IPS-15b (cell line): ENCODE results near the gene TAF8.

Source experiments
- H3K27me3 ChIP-seq: one replicate; pipeline ENCODE4 v1.6.1; 2013; ENCODE audit warnings: low read length; ENCODE audit not compliant: control insufficient read depth, insufficient read depth
- H3K36me3 ChIP-seq: one replicate; pipeline ENCODE4 v1.6.1; 2013; ENCODE audit warnings: low read length; ENCODE audit not compliant: control insufficient read depth, insufficient read depth
- H3K4me1 ChIP-seq: one replicate; pipeline ENCODE4 v1.6.1; 2013; ENCODE audit warnings: mild to moderate bottlenecking, low read length; ENCODE audit not compliant: control insufficient read depth, insufficient read depth
- H3K4me3 ChIP-seq: one replicate; pipeline ENCODE4 v1.5.1; 2013; ENCODE audit warnings: low read depth, low read length
- H3K9ac ChIP-seq: one replicate; pipeline ENCODE4 v1.6.1; 2013; ENCODE audit warnings: low read depth, mild to moderate bottlenecking, low read length
- H3K9me3 ChIP-seq: one replicate; pipeline ENCODE4 v1.6.1; 2013; ENCODE audit warnings: mild to moderate bottlenecking, low read length; ENCODE audit not compliant: control insufficient read depth, insufficient read depth

TAF8 gene

GRCh38 chr6:42093582-42094329 is 43.4 kb downstream of the TAF8 start:
- H3K4me1 ChIP-seq, result no peaks in the 10 kb centered on the region
- peaks cover 26% of the 10 kb centered on the region for H3K27me3 ChIP-seq
- no peaks in the 10 kb centered on the region for H3K36me3 ChIP-seq
- no peak overlapping the region for H3K4me3 ChIP-seq
- H3K9me3 ChIP-seq, result no peaks in the 10 kb centered on the region
- H3K9ac ChIP-seq, result no peak overlapping the region

DNA sequence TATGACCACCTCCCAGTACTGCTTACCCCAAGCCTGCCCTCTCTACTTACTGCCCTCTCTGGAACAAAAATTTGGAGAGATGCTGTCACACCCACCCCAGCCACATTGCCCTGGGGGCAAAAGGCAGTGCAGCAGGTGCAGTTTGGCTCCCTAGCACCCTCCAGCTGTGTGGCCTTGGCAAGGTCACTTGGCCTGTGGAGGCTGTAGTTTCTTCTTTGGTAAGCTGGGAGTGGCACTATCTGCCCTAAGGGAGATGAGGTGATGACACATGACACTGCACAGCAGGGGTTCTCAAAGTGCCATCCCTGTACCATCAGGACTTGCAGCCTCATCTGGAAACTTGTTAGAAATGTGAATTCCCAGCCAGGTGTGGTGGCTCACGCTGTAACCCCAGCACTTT is 44.8 kb downstream of the TAF8 start:
- Histone ChIP-seq H3K4me3 (no peak overlapping the region), H3K9ac (no peak overlapping the region), H3K36me3 (no peaks in the 10 kb centered on the region), H3K9me3 (no peaks in the 10 kb centered on the region), H3K27me3 (peaks cover 29% of the 10 kb centered on the region), H3K4me1 (peaks cover 5% of the 10 kb centered on the region)

DNA sequence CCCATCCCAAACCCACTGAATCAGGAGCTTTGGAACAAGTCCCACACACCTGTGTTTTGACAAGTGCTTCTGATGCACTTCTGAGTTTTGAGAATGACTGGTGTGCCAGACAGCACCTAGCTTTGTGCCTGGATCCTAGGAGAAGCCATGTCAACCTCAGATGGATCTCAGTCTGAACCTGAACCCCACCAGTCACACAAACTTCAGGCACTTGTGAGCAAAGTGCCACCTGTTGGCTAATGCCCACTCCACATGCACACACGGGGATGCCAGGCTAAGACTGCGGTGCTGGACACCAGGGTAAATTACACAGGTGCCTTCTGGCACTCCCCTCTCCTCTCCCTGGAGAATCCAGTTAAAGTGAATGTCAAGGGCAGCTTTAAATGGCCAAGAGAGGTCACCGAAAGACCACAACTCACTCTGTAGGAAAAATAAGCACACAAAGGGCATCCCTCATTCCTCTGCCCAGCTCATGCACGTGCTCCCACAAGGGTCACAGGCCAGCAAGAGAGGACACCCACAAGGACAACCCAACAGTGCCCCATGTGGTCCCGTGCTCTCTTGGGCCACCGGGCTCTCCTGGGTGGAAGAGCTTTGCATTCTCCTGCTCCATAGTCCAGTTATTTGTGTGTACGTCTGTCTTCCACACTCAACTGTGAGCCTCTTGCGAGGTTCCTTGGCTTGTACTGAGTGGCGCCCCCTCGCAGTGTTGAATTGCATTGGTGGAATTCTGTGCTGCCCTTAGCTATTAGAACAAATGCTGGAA is 45.6 kb downstream of the TAF8 start:
- Histone ChIP-seq H3K9me3 (no peaks in the 10 kb centered on the region), H3K9ac (no peak overlapping the region), H3K27me3 (peaks cover 29% of the 10 kb centered on the region), H3K4me1 (peaks cover 7% of the 10 kb centered on the region), H3K36me3 (no peaks in the 10 kb centered on the region), H3K4me3 (no peak overlapping the region)

- Histone ChIP-seq H3K27me3 (peaks cover 22% of the 10 kb centered on the region), H3K36me3 (peaks cover 7% of the 10 kb centered on the region), H3K4me1 (peaks cover 7% of the 10 kb centered on the region), H3K9me3 (no peaks in the 10 kb centered on the region), H3K9ac (peak overlapping the region; percentile 54), H3K4me3 (no peak overlapping the region)
Measured at GRCh38 chr6:42099340-42100028, 49.2 kb downstream of the TAF8 start.

GRCh38 chr6:42100029-42100901 is 49.9 kb downstream of the TAF8 start:
- Histone ChIP-seq H3K27me3 (peaks cover 20% of the 10 kb centered on the region), H3K9me3 (no peaks in the 10 kb centered on the region), H3K36me3 (peaks cover 7% of the 10 kb centered on the region), H3K4me3 (no peak overlapping the region), H3K4me1 (peaks cover 7% of the 10 kb centered on the region), H3K9ac (no peak overlapping the region)

- H3K9me3 ChIP-seq, result no peaks in the 10 kb centered on the region
- peaks cover 18% of the 10 kb centered on the region for H3K27me3 ChIP-seq
- no peak overlapping the region for H3K4me3 ChIP-seq
- H3K4me1 ChIP-seq, result peaks cover 7% of the 10 kb centered on the region
- H3K9ac ChIP-seq, result no peak overlapping the region
- H3K36me3 ChIP-seq, result peaks cover 7% of the 10 kb centered on the region
Measured at GRCh38 chr6:42101186-42101657, 50.9 kb downstream of the TAF8 start.

GRCh38 chr6:42103216-42103615 is 52.9 kb downstream of the TAF8 start:
- Histone ChIP-seq H3K9me3 (no peaks in the 10 kb centered on the region), H3K4me3 (no peak overlapping the region), H3K36me3 (peaks cover 15% of the 10 kb centered on the region), H3K4me1 (peaks cover 7% of the 10 kb centered on the region), H3K27me3 (peaks cover 9% of the 10 kb centered on the region), H3K9ac (no peak overlapping the region)

DNA sequence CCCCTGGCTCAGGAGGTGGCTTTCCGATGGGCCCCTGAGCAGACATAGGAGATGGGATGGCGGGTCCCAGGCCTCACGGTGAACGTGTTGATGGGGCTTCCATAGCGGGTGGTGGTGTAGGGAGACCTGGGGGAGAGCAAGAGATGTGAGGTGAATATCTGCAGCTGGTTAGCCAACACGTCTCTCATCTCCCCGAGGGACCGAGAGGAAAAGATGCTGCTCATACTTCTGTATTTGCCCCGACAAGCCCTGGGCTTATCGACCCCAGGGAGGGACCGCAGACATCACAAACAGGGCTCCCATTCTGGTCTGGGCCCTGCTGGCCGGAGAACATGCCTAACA is 53.4 kb downstream of the TAF8 start:
- Histone ChIP-seq H3K36me3 (peaks cover 20% of the 10 kb centered on the region), H3K27me3 (peaks cover 4% of the 10 kb centered on the region), H3K4me1 (peaks cover 7% of the 10 kb centered on the region), H3K9ac (no peak overlapping the region), H3K9me3 (no peaks in the 10 kb centered on the region), H3K4me3 (peak overlapping the region; percentile 46)

GRCh38 chr6:42104095-42104803 is 53.9 kb downstream of the TAF8 start:
- Histone ChIP-seq H3K27me3 (peaks cover under 1% of the 10 kb centered on the region), H3K4me3 (peak overlapping the region; percentile 46), H3K36me3 (peaks cover 25% of the 10 kb centered on the region), H3K4me1 (peaks cover 7% of the 10 kb centered on the region), H3K9me3 (no peaks in the 10 kb centered on the region), H3K9ac (peak overlapping the region; percentile 37)

- Histone ChIP-seq H3K9me3 (no peaks in the 10 kb centered on the region), H3K9ac (peak overlapping the region; percentile 37), H3K36me3 (peaks cover 27% of the 10 kb centered on the region), H3K27me3 (no peaks in the 10 kb centered on the region), H3K4me1 (peaks cover 4% of the 10 kb centered on the region), H3K4me3 (peak overlapping the region; percentile 46)
Measured at GRCh38 chr6:42104804-42105125, 54.4 kb downstream of the TAF8 start.
